ENCODE results near the gene DNPEP. TPM values are rescaled to one million over a fixed set of nuclear protein-coding genes. Genes with fewer than 3 reads are reported as not detected.

DNPEP gene
- total and polyA plus RNA-seq, 2 of the 8 experiments (the other 6 are each of a cell fraction or from before 2014, with no cell fraction given): 59.8 to 109 TPM

DNA sequence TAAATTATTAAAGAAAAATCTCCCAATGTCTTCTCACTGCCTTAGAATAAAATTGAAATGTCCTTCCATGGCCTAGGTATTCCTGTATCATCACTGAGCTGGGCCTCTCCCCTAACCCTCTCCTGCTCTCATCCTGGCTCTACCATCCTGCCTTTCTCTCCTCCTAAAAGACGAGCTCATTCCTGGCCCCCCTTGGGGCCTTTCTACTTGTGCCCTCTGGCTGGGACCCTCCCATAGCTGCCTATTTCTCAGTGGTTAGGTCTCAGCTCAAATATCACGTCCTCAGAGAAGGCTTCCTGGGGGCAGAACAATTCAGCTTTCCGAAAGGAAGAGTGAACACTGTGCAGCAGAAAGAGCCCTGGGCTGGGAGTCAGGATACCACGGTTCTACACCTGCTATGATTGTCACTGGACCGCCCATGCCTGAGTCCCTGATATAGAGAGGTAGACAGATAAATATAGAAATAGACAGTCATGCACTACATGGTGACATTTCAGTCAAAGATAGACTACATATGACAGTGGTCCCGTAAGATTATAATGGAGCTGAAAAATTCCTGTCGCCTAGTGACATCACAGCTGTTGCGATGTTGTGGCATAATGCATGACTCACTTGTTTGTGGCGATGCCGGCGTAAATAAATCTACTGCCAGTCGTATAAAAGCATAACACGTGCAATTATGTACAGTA is 9.4 kb downstream of the DNPEP start:
- 90% methylated on average over 13 of the region's 13 CpGs; no CpG with 5 or more reads in 1 of the 2 experiments for WGBS, 2 experiments (ENCODE audit: extremely low coverage in 1 of 2, insufficient coverage in 1 of 2, insufficient read length in 1 of 2, insufficient replicate concordance in 2 of 2, low coverage in 1 of 2, low lambda C conversion rate in 2 of 2, missing lambda C conversion rate in 1 of 2)
- no peak overlapping the region for H3K4me3 ChIP-seq (ENCODE audit: extremely low read depth in 1 of 4, insufficient read depth in 2 of 4, low read depth in 3 of 4, low read length in 4 of 4)
- no peak overlapping the region for H3K14ac ChIP-seq (ENCODE audit: insufficient read length)
- H2BK20ac ChIP-seq (ENCODE audit: low read length): no peak overlapping the region
- H3K4ac ChIP-seq (replicated peaks; ENCODE audit: insufficient read length, low read depth, low read length): no peak overlapping the region
- no peaks in the 10 kb centered on the region for H3K23me2 ChIP-seq (ENCODE audit: low read depth, low read length)
- no peak overlapping the region for H2AFZ ChIP-seq (ENCODE audit: low read length)
- no peak overlapping the region for H3K56ac ChIP-seq (replicated peaks; ENCODE audit: insufficient read length, low read depth, low read length)
- H3K36me3 ChIP-seq (ENCODE audit: control insufficient read depth in 2 of 4, insufficient read depth in 4 of 4, low read length in 3 of 4): peaks cover 2 to 21% (median 12%) of the 10 kb centered on the region in 4 experiments; a peak in 7 of 8 replicates
- no peak overlapping the region for H2BK5ac ChIP-seq (ENCODE audit: low read depth, low read length)
- H2AK5ac ChIP-seq (ENCODE audit: low read depth, low read length): no peak overlapping the region
- no peaks in the 10 kb centered on the region for H3K27me3 ChIP-seq (replicated peaks in 1 of 4; ENCODE audit: control insufficient read depth in 3 of 4, extremely low read depth in 1 of 4, insufficient read depth in 3 of 4, low read length in 3 of 4)
- POLR2A ChIA-PET (ENCODE audit: partially characterized antibody): interaction anchor here (0.7 to 1.8 kb wide), 5 partner anchors 9 to 108 kb away, joined by 3 to 6 read pairs (median 4); partner anchors contain the start of genes DNAJB2 and DNPEP
- H2BK12ac ChIP-seq (ENCODE audit: low read depth, low read length): no peak overlapping the region
- H2BK15ac ChIP-seq (ENCODE audit: low read length): no peak overlapping the region
- H4K91ac ChIP-seq (replicated peaks; ENCODE audit: insufficient read length, low read length): no peak overlapping the region
- DNase-seq (ENCODE audit: low read depth in 1 of 2, low spot score in 2 of 2) (no peak), FAIRE-seq (no peak)
- H2BK120ac ChIP-seq (replicated peaks; ENCODE audit: low read depth, low read length): no peak overlapping the region
- H3K79me2 ChIP-seq (ENCODE audit: control insufficient read depth in 1 of 2, insufficient read depth in 2 of 2, low read length in 2 of 2): no peaks in the 10 kb centered on the region
- peaks cover 0 to 3% of the 10 kb centered on the region in 2 experiments for H4K20me1 ChIP-seq (replicated peaks in 1 of 2; ENCODE audit: control insufficient read depth in 1 of 2, insufficient read depth in 2 of 2, low read length in 2 of 2)
- no peak overlapping the region for H4K8ac ChIP-seq (ENCODE audit: extremely low read depth, insufficient read depth, low read length)
- H3K27ac ChIP-seq (ENCODE audit: low read depth, low read length): no peak overlapping the region
- H3K18ac ChIP-seq (ENCODE audit: extremely low read depth, low read length): no peak overlapping the region
- H4K5ac ChIP-seq (ENCODE audit: insufficient read length, low read depth, low read length): no peak overlapping the region
- H3K4me1 ChIP-seq (replicated peaks in 1 of 4; ENCODE audit: control insufficient read depth in 3 of 4, insufficient read depth in 4 of 4, low read length in 3 of 4): no peaks in the 10 kb centered on the region
- no peaks in the 10 kb centered on the region for H3K79me1 ChIP-seq (ENCODE audit: low read depth, low read length)
- no peaks in the 10 kb centered on the region for H3K9me3 ChIP-seq (ENCODE audit: insufficient read depth in 2 of 2, low read depth in 1 of 2, low read length in 1 of 2)
- H3K9ac ChIP-seq (replicated peaks in 1 of 4; ENCODE audit: extremely low read depth in 1 of 4, low read depth in 3 of 4, low read length in 3 of 4): no peak overlapping the region
- no peak overlapping the region for H3K4me2 ChIP-seq (ENCODE audit: insufficient read depth in 1 of 2, low read depth in 2 of 2, low read length in 2 of 2)
- H3K23ac ChIP-seq (ENCODE audit: insufficient read length): no peak overlapping the region
- CTCF ChIA-PET (ENCODE audit: partially characterized antibody): interaction anchor here (0.6 to 2.3 kb wide), 6 partner anchors 11 to 259 kb away, joined by 3 to 8 read pairs (median 4); no protein-coding TSS in a partner anchor
- TF ChIP-seq CREB1 (IDR thresholded peaks at IDR 0.05) (no peak), CBX5 (IDR thresholded peaks at IDR 0.05; ENCODE audit: low read depth, low read length) (no peak), POLR2A (IDR thresholded peaks at IDR 0.05; ENCODE audit: control extremely low read depth in 1 of 2, low read depth in 2 of 2, low read length in 2 of 2) (no peak), CEBPB (IDR thresholded peaks at IDR 0.05; ENCODE audit: low read depth, low read length) (no peak), GTF2F1 (IDR thresholded peaks at IDR 0.05; ENCODE audit: borderline replicate concordance, low read depth, low read length) (no peak), SIRT6 (IDR thresholded peaks at IDR 0.05; ENCODE audit: low read length) (no peak), SRF (IDR thresholded peaks at IDR 0.05; ENCODE audit: low read depth, low read length) (no peak), EP300 (IDR thresholded peaks at IDR 0.05; ENCODE audit: borderline replicate concordance in 1 of 2, low read depth in 2 of 2, low read length in 2 of 2) (no peak), ZNF274 (IDR thresholded peaks at IDR 0.05; ENCODE audit: borderline replicate concordance, extremely low read depth, low read length) (no peak), MAFK (IDR thresholded peaks at IDR 0.05; ENCODE audit: low read depth, low read length) (no peak), POU5F1 (IDR thresholded peaks at IDR 0.05; ENCODE audit: low read depth, low read length) (no peak), NRF1 (IDR thresholded peaks at IDR 0.05; ENCODE audit: low read depth, low read length) (no peak)
- TF ChIP-seq, protein P1, sequence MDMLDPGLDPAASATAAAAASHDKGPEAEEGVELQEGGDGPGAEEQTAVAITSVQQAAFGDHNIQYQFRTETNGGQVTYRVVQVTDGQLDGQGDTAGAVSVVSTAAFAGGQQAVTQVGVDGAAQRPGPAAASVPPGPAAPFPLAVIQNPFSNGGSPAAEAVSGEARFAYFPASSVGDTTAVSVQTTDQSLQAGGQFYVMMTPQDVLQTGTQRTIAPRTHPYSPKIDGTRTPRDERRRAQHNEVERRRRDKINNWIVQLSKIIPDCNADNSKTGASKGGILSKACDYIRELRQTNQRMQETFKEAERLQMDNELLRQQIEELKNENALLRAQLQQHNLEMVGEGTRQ (IDR thresholded peaks at IDR 0.05; ENCODE audit: low read length): no peak

Data from H1 (cell line).